HG03354 (cell line): Measurements from ENCODE around the gene FEV.
A peak's percentile ranks its signal among the peaks of the same experiment; 100 is the strongest.

ENCODE experiments used
- ATAC-seq: cut with Tn5 transposase; IDR thresholded peaks from one replicate; pipeline ENCODE4 v1.9.1; 2021; ENCODE audit warnings: mild to moderate bottlenecking; ENCODE audit not compliant: unreplicated experiment, poor library complexity, severe bottlenecking

The FEV gene

GRCh38 chr2:218995972-218996711 lies 11.2 kb upstream of the FEV start:
- peak; percentile 79 for ATAC-seq

DNA sequence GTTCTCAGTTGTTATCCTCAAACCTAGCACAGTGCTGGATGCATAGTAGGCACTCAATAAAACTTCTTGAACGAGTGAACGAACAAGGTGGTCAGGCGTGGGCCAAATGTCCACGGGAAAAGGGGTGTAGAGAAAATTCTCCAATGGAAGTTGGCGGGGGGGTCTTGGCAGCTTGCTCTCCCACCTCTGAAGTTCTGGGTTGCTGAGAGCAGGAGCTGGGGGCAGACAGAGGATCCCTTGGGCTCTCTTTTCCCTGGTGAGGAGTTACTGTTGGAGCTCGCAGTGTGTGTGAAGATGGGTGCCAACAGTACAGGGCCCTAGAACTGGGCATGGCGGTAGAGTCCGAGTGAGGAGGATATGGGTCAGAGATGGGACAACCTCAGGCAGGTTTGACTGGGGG lies 10.6 kb upstream of the FEV start:
- no peak for ATAC-seq

GRCh38 chr2:218993345-218994315 lies 8.6 kb upstream of the FEV start, which contains the start of gene CRYBA2:
Gene CRYBA2, minus strand, starts transcription at chr2:218993422. Its CDS starts 246 bp downstream, at chr2:218993176.
- ATAC-seq = no peak

GRCh38 chr2:218992703-218993344 lies 7.8 kb upstream of the FEV start:
- no peak for ATAC-seq

DNA sequence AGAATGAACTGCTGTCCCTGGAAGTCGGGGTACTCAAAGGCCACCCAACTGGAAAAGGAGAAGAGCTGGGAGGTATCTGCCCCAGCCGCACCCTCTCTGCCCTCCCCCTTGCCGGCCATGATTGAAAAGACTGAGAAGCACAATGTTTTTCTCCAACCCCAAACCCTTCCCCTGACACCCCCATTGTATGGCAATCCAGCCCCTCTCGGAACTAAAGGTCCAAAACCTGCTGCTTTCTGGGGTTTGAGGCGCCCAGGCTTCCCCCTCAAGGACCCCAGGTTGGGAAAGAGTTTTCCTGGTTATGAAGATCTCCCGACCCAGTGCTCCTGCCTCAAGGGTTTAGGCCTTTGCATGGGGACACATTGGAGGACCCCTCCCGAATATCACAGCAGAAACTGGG lies 7.2 kb upstream of the FEV start:
- ATAC-seq = no peak

GRCh38 chr2:218991674-218992168 lies 6.7 kb upstream of the FEV start:
- no peak for ATAC-seq

DNA sequence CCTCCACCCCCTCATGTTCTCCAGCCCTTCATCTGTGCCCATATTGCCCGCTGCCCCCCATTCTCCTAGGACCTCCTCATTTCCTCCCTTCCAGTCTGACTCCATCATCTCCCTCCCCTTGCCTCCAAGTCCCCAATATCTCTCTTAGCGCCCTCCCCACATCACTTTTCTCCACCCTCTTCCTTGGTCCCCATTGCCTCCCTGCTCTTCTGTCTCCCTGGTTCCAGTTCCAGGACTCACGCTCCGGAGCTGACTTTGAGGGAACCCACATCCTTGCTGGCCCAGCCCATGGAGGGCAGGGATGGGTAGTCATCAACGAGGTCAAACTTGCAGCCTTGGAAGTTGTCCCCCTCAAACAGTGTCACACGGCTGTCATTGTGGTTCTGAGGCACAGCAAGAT lies 5.6 kb upstream of the FEV start:
- ATAC-seq = no peak

DNA sequence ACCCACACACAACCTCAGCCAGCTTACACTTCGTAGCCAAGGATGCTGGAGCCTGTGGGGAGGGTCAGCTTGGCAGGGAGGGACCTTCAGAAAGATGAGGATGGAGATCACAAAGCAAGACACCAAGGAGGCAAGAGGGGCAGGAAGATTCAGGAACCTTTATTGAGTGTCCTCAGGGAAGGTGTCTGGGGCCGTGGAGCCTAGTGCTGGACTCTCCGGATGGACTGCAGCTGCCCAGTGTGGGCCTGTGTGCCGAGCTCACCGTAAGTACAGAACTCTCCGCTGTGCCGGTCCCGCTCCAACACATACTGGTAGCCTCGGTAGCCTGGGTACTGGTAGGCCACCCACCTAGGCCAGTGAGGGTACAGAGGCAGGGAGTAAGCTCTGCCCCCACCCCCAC lies 5.1 kb upstream of the FEV start:
- no peak for ATAC-seq

DNA sequence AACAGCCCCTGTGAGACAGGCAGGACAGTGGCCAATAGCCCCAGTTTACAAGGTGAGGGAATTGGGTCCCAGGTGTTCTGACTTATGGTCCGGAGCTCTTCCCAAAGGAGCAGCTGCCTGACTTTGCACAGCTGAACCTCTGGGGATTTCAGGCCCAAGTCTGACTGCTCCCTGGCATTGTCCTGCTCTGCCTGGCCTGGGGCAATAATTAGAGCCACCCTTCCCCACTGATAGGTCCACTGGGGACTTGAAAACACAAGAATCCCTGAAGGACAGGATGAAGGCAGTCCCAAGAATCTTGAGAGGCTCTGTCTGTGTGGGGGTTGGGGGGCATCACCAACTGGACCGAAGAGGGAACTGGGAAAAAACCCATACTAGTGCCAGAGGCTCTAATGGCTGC lies 3.7 kb upstream of the FEV start:
- no peak for ATAC-seq

GRCh38 chr2:218988164-218988563 lies 3.2 kb upstream of the FEV start:
- no peak for ATAC-seq

DNA sequence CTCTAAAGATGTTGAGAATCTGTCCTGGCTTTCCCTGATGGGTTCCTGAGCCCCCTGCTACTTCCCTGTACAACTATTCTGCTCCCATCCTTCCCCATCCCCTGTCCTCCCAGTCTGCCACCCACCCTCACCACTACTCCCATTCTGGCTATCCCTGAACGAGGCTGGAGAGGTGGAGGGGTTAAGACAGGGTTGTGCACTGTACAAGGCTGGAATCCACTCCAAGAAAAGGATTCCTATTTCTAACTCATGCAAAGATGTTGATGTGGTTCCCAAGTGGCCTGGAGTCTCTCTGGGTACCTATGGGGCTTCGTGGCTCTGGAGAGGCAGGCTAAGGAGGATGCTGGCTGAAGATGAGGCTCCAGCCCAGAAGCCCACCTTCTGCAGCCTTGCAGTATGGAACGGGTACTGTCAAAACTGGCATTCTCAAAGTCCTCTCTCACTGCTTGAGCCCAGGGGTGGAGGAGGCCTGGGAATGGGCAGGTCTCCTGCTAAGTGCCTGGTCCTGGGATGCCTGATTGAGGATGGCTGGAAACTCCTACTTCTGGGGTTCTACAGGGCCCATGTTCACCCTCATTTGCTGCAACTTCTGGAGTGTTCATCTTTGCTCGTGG lies 1.3 kb upstream of the FEV start:
- no peak for ATAC-seq

GRCh38 chr2:218985325-218986091 lies 524 bp upstream of the FEV start:
- ATAC-seq = no peak

DNA sequence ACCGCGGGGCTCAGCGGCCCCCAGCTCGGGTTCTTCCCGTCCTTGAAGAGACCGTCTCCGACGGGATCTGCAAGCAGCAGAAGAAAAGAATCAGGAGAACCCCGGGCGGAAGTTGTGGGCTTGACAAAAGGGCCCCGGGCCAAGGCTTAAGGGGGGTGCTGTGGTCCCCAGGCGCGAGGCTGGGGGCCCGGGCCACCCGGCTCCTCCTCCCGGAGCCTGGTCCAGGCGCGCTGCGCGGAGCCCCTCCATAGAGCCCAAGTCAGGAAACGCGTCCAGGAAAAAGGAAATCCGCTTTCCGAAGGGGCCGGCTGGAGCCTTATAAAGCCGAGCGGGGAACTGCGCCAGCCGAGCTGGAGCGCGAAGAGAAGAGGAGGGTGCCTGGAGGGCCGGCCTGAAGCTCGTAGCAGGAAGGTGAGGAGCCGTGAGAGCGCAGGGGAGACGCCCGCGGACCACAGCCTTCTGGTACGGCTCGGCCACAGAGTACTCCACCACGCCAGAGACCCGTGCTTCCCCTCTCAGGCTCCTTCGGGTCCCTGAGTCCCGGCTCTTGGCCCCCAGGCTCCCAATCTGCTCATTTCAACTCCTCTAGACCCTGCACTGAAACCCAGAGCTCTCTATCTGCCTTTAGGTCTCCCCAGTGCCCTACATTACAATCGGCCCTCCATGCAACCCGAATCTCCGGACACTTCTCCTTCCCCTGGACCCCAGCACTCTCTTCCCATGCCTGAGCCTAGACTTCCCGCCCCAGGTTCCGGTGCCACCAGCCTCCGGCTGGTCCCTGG lies 554 bp downstream of the FEV start:
- ATAC-seq = no peak

DNA sequence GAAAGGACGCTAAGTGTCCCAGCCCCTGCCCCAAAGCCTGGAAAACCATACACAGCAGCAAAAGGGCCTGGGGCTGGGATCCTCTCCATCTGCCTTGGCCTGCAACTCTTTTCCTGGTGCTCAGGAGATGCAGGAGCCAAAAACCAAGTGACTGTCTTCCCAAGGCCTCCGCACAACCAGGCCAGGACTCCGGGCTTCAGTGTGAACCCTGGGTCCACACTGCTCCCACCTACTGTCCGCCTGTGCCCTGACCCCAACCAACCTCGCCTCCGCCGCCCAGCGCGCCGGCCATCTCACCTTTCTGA lies 1.1 kb downstream of the FEV start:
- no peak for ATAC-seq

DNA sequence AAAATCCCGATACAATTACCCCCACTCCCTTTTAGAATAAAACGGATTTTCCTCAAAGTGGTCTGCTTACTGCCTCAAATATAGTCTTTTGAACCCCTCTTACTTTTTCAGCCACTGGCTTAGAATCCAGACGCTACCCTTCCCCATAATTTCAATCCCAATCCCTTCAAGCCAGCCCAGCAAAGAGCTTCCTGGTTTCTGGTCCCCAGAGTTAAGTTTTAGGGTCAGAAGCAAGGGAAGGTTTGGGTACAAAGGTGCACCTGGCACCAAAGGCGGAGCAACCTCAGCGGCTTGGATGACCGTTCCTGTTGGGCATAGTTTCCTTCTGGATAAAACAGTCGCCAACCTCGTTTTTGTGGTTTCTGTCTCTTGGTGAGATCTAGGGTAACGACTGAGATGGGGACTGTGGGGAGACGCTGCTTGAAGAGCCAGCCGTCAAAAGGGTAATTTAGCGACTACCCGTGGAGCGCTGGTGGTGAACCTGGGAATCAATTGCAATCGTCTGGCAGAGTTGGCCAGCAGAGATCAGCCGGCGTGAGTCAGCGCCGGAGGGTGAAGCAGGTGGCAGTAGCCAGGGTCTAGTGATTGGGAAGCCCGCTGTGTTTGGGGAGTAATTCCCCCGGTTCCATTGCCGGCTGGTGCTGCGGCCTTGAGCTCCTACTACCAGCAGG lies 1.6 kb downstream of the FEV start:
- no peak for ATAC-seq

GRCh38 chr2:218982586-218983262 lies 2.3 kb downstream of the FEV start:
- ATAC-seq = no peak

GRCh38 chr2:218981881-218982585 lies 3.0 kb downstream of the FEV start:
- no peak for ATAC-seq
